ENCODE data around the gene FGD2. TPM values are rescaled to one million over a fixed set of nuclear protein-coding genes. Genes with fewer than 3 reads are reported as not detected.
A peak's percentile ranks its signal among the peaks of the same experiment; 100 is the strongest.

The FGD2 gene
- total and polyA plus RNA-seq, 9 of the 15 experiments (the other 6 are each of a cell fraction or from before 2014, with no cell fraction given) = 0.09 TPM; not detected in 8

- TF ChIP-seq DEAF1 (CRISPR knock-in tag; IDR thresholded peaks at IDR 0.05) (peak; percentile 93), RFX7 (CRISPR knock-in tag; IDR thresholded peaks at IDR 0.05) (no peak), NFXL1 (CRISPR knock-in tag; IDR thresholded peaks at IDR 0.05) (no peak), THAP7 (CRISPR knock-in tag; IDR thresholded peaks at IDR 0.05) (no peak), PYGO2 (tag; IDR thresholded peaks at IDR 0.05) (no peak), ZBTB12 (CRISPR knock-in tag; IDR thresholded peaks at IDR 0.05) (no peak), MLX (CRISPR knock-in tag; conservative IDR thresholded peaks at IDR 0.05) (0 out of 4 replicates have a peak, but pooled peaks of 1 of the 2 experiments have one; percentile 67), THRAP3 (IDR thresholded peaks at IDR 0.05; ENCODE audit: borderline replicate concordance) (no peak), ZNF511 (CRISPR knock-in tag; IDR thresholded peaks at IDR 0.05) (no peak; the same call in 1 of the 2 replicates), ZNF395 (CRISPR knock-in tag; IDR thresholded peaks at IDR 0.05) (no peak), PPARD (CRISPR knock-in tag; IDR thresholded peaks at IDR 0.05) (no peak), MXD1 (CRISPR knock-in tag; IDR thresholded peaks at IDR 0.05; ENCODE audit: borderline replicate concordance, poor library complexity, severe bottlenecking) (no peak), CHD4 (IDR thresholded peaks at IDR 0.05; ENCODE audit: insufficient read depth, insufficient replicate concordance, low read depth, low read length, poor library complexity, severe bottlenecking) (no peak), CEBPZ (IDR thresholded peaks at IDR 0.05; ENCODE audit: borderline replicate concordance, low read depth, low read length) (no peak)
These were observed 13.0 kb downstream of the FGD2 start (continued) for GRCh38 chr6:37018198-37019064.
